A549 (cell line): Measurements from ENCODE around the gene ARAP3. TPM values are rescaled to one million over a fixed set of nuclear protein-coding genes. Genes with fewer than 3 reads are reported as not detected.

Source experiments
- ATAC-seq, 2 experiments: fragments of 200-7000 bp in 1 of 2; fragments of >200 bp in 1 of 2; cut with Nextera tagmentation in 1 of 2; cut with Tn5 transposase in 1 of 2; 3 replicates each; pipeline versions ENCODE4 v1.8.0 to v1.9.1; 2018 to 2020; ENCODE audit warnings: mild to moderate bottlenecking in 1 of 2, moderate library complexity in 1 of 2
- CTCF ChIA-PET: fragments of 300-600 bp; sonication (Branson Sonifier 250); formaldehyde crosslinking; extraction: SDS; loops from one replicate; lab custom pipeline; 2021; ENCODE audit warnings: antibody characterized with exemption, inconsistent platforms; lab: Yijun Ruan, JAX
- POLR2A ChIA-PET: fragments of 350-600 bp; formaldehyde crosslinking; extraction: SDS; loops from one replicate; lab custom pipeline; 2021; ENCODE audit warnings: antibody characterized with exemption, inconsistent platforms; lab: Yijun Ruan, JAX
- DNase-seq, 2 experiments: peaks; one replicate each; pipeline versions ENCODE4 v3.0.0 to v3.0.0-alpha.2; 2011 to 2016; ENCODE audit warnings: low read depth in 1 of 2, low spot score in 1 of 2
- FAIRE-seq: peaks from 2 replicates; lab custom pipeline; 2011; peaks lifted over from hg19 to GRCh38; lab: Jason Lieb, UNC
- H3K27ac ChIP-seq, 2 experiments: fragments of >200 bp; sonication (Bioruptor Twin); formaldehyde crosslinking; 3 replicates each; pipeline ENCODE4 v1.5.1; 2016 to 2017
- H3K4me1 ChIP-seq: fragments of >200 bp; sonication (Bioruptor Twin); formaldehyde crosslinking; 3 replicates; pipeline ENCODE4 v1.6.1; 2016
- H3K4me2 ChIP-seq: fragments of >200 bp; sonication (Bioruptor Twin); formaldehyde crosslinking; 3 replicates; pipeline ENCODE4 v1.6.1; 2016
- H3K4me3 ChIP-seq: fragments of >200 bp; sonication (Bioruptor Twin); formaldehyde crosslinking; 3 replicates; pipeline ENCODE4 v1.5.1; 2016
- H3K9me3 ChIP-seq: fragments of >200 bp; sonication (Bioruptor Twin); formaldehyde crosslinking; 3 replicates; pipeline ENCODE4 v1.6.1; 2016
- CBX8 ChIP-seq: fragments of 200-600 bp; sonication (generic); IDR thresholded peaks from 2 replicates; pipeline ENCODE4 v1.6.1; 2016
- CEBPB ChIP-seq, 2 experiments: fragments of >200 bp in 1 of 2; sonication (Bioruptor Twin) in 1 of 2; formaldehyde crosslinking in 1 of 2; IDR thresholded peaks; 2 replicates each; pipeline ENCODE4 v1.6.1; 2012 to 2016
- CHD2 ChIP-seq: fragments of 150-350 bp; IDR thresholded peaks from 2 replicates; pipeline ENCODE4 v1.6.1; 2014; ENCODE audit warnings: low read length; ENCODE audit not compliant: partially characterized antibody
- CHD4 ChIP-seq: fragments of 200-600 bp; sonication (generic); IDR thresholded peaks from 2 replicates; pipeline ENCODE4 v1.6.1; 2016; ENCODE audit warnings: antibody characterized with exemption, mild to moderate bottlenecking, borderline replicate concordance
- CTCF ChIP-seq: fragments of >200 bp; sonication (Bioruptor Twin); formaldehyde crosslinking; IDR thresholded peaks from 3 replicates; pipeline ENCODE4 v1.5.1; 2016
- EHF ChIP-seq: fragments of 250-450 bp; sonication (Bioruptor Pico); IDR thresholded peaks from 2 replicates; pipeline ENCODE4 v1.5.0; 2020; ENCODE audit warnings: mild to moderate bottlenecking
- FOSL2 ChIP-seq, 2 experiments: fragments of 450-650 bp in 1 of 2; fragments of >200 bp in 1 of 2; sonication (Bioruptor Twin) in 1 of 2; formaldehyde crosslinking; IDR thresholded peaks; 2 replicates each; pipeline versions ENCODE4 v1.5.0 to v1.6.1; 2016 to 2020; ENCODE audit warnings: mild to moderate bottlenecking in 1 of 2, moderate library complexity in 1 of 2
- FOXS1 ChIP-seq: fragments of 250-450 bp; sonication (Bioruptor Pico); IDR thresholded peaks from 2 replicates; pipeline ENCODE4 v1.5.0; 2020; ENCODE audit warnings: mild to moderate bottlenecking, moderate library complexity
- GATA3 ChIP-seq: IDR thresholded peaks from 2 replicates; pipeline ENCODE4 v1.6.1; 2012; ENCODE audit warnings: borderline replicate concordance
- HMGXB4 ChIP-seq: fragments of 250-450 bp; sonication (Bioruptor Pico); IDR thresholded peaks from 2 replicates; pipeline ENCODE4 v1.5.0; 2021; ENCODE audit warnings: mild to moderate bottlenecking, moderate library complexity, borderline replicate concordance
- HOXA7 ChIP-seq: fragments of 250-450 bp; sonication (Bioruptor Pico); IDR thresholded peaks from 2 replicates; pipeline ENCODE4 v1.5.0; 2020; ENCODE audit warnings: mild to moderate bottlenecking, moderate library complexity
- HOXB5 ChIP-seq: fragments of 250-450 bp; sonication (Bioruptor Pico); IDR thresholded peaks from 2 replicates; pipeline ENCODE4 v1.5.0; 2020; ENCODE audit warnings: mild to moderate bottlenecking, moderate library complexity
- MAFK ChIP-seq: fragments of 450-650 bp; IDR thresholded peaks from 2 replicates; pipeline ENCODE4 v1.6.1; 2014; ENCODE audit not compliant: partially characterized antibody
- MAX ChIP-seq: IDR thresholded peaks from 2 replicates; pipeline ENCODE4 v1.6.1; 2012
- NFE2L2 ChIP-seq: fragments of 150-350 bp; conservative IDR thresholded peaks from 2 replicates; pipeline ENCODE4 v1.6.1; 2014; ENCODE audit warnings: low read length
- PHF8 ChIP-seq: fragments of 200-600 bp; sonication (generic); IDR thresholded peaks from 2 replicates; pipeline ENCODE4 v1.6.1; 2016; ENCODE audit warnings: low read depth, mild to moderate bottlenecking, antibody characterized with exemption, moderate library complexity, borderline replicate concordance
- POLR2AphosphoS2 ChIP-seq: conservative IDR thresholded peaks from 2 replicates; pipeline ENCODE4 v1.6.1; 2012; ENCODE audit warnings: low read length, improper control_type of control experiment, inconsistent platforms
- RAD21 ChIP-seq, 2 experiments: fragments of >200 bp in 1 of 2; sonication (Bioruptor Twin) in 1 of 2; formaldehyde crosslinking in 1 of 2; IDR thresholded peaks in 1 of 2; conservative IDR thresholded peaks in 1 of 2; 2 replicates in 1 of 2; 3 replicates in 1 of 2; pipeline ENCODE4 v1.6.1; 2012 to 2018; ENCODE audit warnings: inconsistent platforms in 1 of 2
- RARB ChIP-seq: fragments of 250-450 bp; sonication (Bioruptor Pico); IDR thresholded peaks from 2 replicates; pipeline ENCODE4 v1.8.0; 2021; ENCODE audit warnings: mild to moderate bottlenecking, moderate library complexity
- SMC3 ChIP-seq: fragments of >200 bp; sonication (Bioruptor Twin); formaldehyde crosslinking; IDR thresholded peaks from 3 replicates; pipeline ENCODE4 v1.6.1; 2018; ENCODE audit warnings: inconsistent platforms
- SREBF2 ChIP-seq: fragments of 450-650 bp; IDR thresholded peaks from 2 replicates; pipeline ENCODE4 v1.6.1; 2014; ENCODE audit warnings: mild to moderate bottlenecking, moderate library complexity
- ZNF302 ChIP-seq: fragments of 250-450 bp; sonication (Bioruptor Pico); IDR thresholded peaks from 2 replicates; pipeline ENCODE4 v1.9.0; 2021; ENCODE audit warnings: inconsistent platforms, mild to moderate bottlenecking, moderate library complexity
- ZSCAN20 ChIP-seq: fragments of 250-450 bp; sonication (Bioruptor Pico); IDR thresholded peaks from 2 replicates; pipeline ENCODE4 v1.8.0; 2022; ENCODE audit warnings: mild to moderate bottlenecking, moderate library complexity
- WGBS: methylation state at CpG from one replicate; pipeline ENCODE4 v1.1.6; 2017; ENCODE audit errors: missing lambda C conversion rate; 5-methylcytosine and 5-hydroxymethylcytosine counted together
- polyA plus RNA-seq, 4 experiments: library from polyadenylated mRNA; depleted of rRNA in 3 of 4; stranded (reverse); fragments of >200 nt; fragmentation: RNase III in 1 of 4; extraction: RNeasy Plus Mini Kit Qiagen cat#74134 plus additional on column Dnase treatment in 1 of 4; gene quantifications; 2 replicates in 3 of 4; 3 replicates in 1 of 4; pipeline ENCODE4 v1.2.3, GENCODE V29; 2011 to 2017
- TF ChIP-seq, protein P1 (sequence below): fragments of >200 bp; sonication (Bioruptor Twin); formaldehyde crosslinking; IDR thresholded peaks from 2 replicates; pipeline ENCODE4 v1.6.1; 2016

The ARAP3 gene
- polyA plus RNA-seq, 2 of the 4 experiments (the other 2 are of a cell fraction), result 3.0 to 6.6 TPM

DNA sequence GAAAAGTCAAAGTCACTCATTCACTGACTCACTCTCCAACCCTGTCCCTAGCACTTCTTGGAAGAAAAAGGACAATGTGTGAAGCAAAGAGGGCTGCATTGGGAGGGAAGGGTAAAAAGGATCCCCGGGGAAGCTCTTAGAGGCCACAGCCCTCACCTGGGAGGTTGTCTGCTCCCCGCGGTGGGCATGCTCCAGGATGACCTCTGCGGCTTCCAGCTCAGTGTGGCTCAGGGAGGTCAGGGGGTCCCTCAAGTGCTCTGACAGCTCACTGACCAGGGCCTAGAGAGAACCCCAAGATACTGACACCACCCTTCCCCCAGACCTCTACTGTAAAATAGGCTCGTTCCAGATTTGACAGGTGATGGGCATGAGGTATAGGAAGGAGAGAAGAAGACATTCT, 34.8 kb downstream of the ARAP3 start (continued):
- no peak for TF ChIP-seq HMGXB4

- Histone ChIP-seq H3K4me1 (peaks cover 13% of the 10 kb centered on the region; the same call in 2 of the 3 replicates), H3K27ac (no peak overlapping the region), H3K4me3 (no peak overlapping the region), H3K4me2 (no peak overlapping the region), H3K9me3 (no peaks in the 10 kb centered on the region)
- POLR2A ChIA-PET, result no interaction called here
- CTCF ChIA-PET, result interaction anchor here (1.6 to 4.6 kb wide), 4 partner anchors 9 to 28 kb away, joined by 3 to 22 read pairs (median 12); partner anchors contain the start of genes DIAPH1, HDAC3 and RELL2
- no peak for TF ChIP-seq RARB
- no peak for TF ChIP-seq MAX
- no peak for TF ChIP-seq CHD2
- no peak for TF ChIP-seq FOSL2 (IDR thresholded peaks at IDR 0.05)
- no peak for TF ChIP-seq FOSL2 (CRISPR knock-in tag; IDR thresholded peaks at IDR 0.05)
- TF ChIP-seq HOXA7 (CRISPR knock-in tag), result no peak
- TF ChIP-seq CBX8, result no peak
- no peak for TF ChIP-seq ZNF302
- TF ChIP-seq PHF8, result no peak
- no peak for TF ChIP-seq ZSCAN20 (CRISPR knock-in tag)
- TF ChIP-seq CHD4, result no peak
- TF ChIP-seq POLR2AphosphoS2, result no peak
- TF ChIP-seq RAD21 (conservative IDR thresholded peaks at IDR 0.05 in 1 of 2, IDR thresholded peaks at IDR 0.05 in 1 of 2), result no peak
- 93% methylated on average over 6 of the region's 6 CpGs for WGBS
- ATAC-seq, result no peak
- no peak for DNase-seq
- FAIRE-seq, result no peak
Observed at GRCh38 chr5:141646026-141646425, 36.0 kb downstream of the ARAP3 start.

DNA sequence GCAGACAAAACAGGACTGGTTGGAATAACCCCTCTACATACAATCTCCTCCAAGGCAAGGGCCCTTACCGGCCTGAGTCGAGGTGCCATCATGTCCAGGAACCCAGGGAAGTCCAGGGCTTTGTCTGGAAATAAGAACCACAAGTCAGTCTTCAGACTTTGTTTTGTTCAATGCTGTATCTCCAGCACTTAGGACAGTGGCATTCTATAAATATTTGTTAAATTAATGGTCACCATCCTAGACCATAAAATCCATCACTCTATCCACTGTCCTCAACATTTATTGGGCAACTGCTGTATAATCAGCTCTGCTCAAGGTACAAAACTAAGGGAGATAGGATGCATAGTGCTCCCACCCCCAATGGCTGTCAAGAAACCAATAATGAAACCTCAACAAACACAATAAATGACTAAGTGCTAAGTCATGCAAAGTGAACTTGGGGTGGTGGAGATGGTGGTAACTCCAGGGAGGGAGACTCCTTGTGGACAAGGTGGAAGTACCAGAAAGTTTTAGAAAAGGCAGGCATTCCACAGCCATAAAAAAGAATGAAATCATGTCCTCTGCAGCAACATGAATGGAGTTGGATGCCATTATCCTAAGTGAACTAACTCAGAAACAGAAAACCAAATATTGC, 40.3 kb downstream of the ARAP3 start:
- no peak overlapping the region for H3K27ac ChIP-seq
- peak; percentile 71 to 89 for DNase-seq
- H3K4me1 ChIP-seq, result peaks cover 13% of the 10 kb centered on the region; the same call in 2 of the 3 replicates
- FAIRE-seq, result no peak
- H3K4me3 ChIP-seq, result no peak overlapping the region
- CTCF ChIA-PET, result interaction anchor here (0.9 to 4.1 kb wide), 13 partner anchors 9 to 311 kb away, joined by 3 to 21 read pairs (median 4); partner anchors contain the start of genes DIAPH1 and PCDHGA1
- POLR2A ChIA-PET, result no interaction called here
- peak overlapping the region; percentile 18; the same call in 1 of the 3 replicates for H3K4me2 ChIP-seq
- 100% methylated on average over 2 of the region's 2 CpGs for WGBS
- H3K9me3 ChIP-seq, result no peaks in the 10 kb centered on the region
- ATAC-seq, result peak; percentile 28 to 54; a peak in 3 of 6 replicates
- TF ChIP-seq HMGXB4 (no peak), FOXS1 (CRISPR knock-in tag) (no peak), MAFK (peak; percentile 80), RARB (no peak), FOSL2 (IDR thresholded peaks at IDR 0.05) (no peak), FOSL2 (CRISPR knock-in tag; IDR thresholded peaks at IDR 0.05) (peak; percentile 52), HOXB5 (no peak), CTCF (peak; percentile 32; the same call in 2 of the 3 replicates), CEBPB (IDR thresholded peaks at IDR 0.05) (0 out of 4 replicates have a peak, but pooled peaks of 1 of the 2 experiments have one; percentile 5), SREBF2 (no peak), RAD21 (conservative IDR thresholded peaks at IDR 0.05 in 1 of 2, IDR thresholded peaks at IDR 0.05 in 1 of 2) (peak; percentile 11 to 15; a peak in 1 of 5 replicates), NFE2L2 (peak; percentile 39; the same call in 1 of the 2 replicates), EHF (CRISPR knock-in tag) (no peak), GATA3 (no peak), SMC3 (peak; percentile 25; the same call in 1 of the 3 replicates)
- TF ChIP-seq, protein P1, sequence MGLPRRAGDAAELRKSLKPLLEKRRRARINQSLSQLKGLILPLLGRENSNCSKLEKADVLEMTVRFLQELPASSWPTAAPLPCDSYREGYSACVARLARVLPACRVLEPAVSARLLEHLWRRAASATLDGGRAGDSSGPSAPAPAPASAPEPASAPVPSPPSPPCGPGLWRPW, result no peak
